Transverse colon (tissue), 4 donors: ENCODE data around the gene ATPAF2.

Experiments
- EP300 ChIP-seq: sonication (generic); formaldehyde crosslinking; IDR thresholded peaks from one replicate; pipeline ENCODE4 v1.6.1; 2017; ENCODE audit warnings: antibody characterized with exemption, low read depth
- POLR2A ChIP-seq: fragments of 450-650 bp; IDR thresholded peaks from one replicate; pipeline ENCODE4 v1.6.1; 2016; ENCODE audit warnings: antibody characterized with exemption, mild to moderate bottlenecking, moderate library complexity
- POLR2AphosphoS5 ChIP-seq, 3 donors: sonication (generic); formaldehyde crosslinking; IDR thresholded peaks; one replicate each; pipeline ENCODE4 v1.6.1; 2016; ENCODE audit warnings: antibody characterized with exemption in 3 of 3
- TF ChIP-seq, protein P1 (sequence below), 5 experiments: fragments of 200-600 bp in 3 of 5; fragments of 450-650 bp in 2 of 5; sonication (generic) in 3 of 5; IDR thresholded peaks; 1 replicate in 2 of 5; 2 replicates in 3 of 5; pipeline ENCODE4 v1.5.1; 2016 to 2017; ENCODE audit warnings: antibody characterized with exemption in 5 of 5, inconsistent platforms in 3 of 5, mild to moderate bottlenecking in 2 of 5, moderate library complexity in 1 of 5

DNA sequence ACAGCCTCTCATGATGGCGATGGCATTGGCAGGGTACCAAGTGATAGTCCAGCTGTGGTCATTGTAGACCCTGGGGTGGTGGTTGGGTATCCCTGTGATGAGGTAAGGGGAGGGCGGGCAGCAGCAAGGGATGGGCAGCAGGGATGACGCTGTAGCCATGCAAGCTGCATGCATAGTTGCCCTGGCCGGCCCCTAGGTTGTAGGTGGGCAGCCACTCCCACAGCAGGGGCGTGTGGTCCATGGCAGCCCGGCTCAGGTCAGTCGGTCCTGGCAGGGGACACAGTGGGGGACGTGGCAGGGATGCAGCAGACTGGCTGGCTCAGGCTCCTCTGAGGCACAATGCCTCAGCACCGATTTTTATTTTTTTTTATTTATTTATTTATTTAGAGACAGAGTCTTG is 57.6 kb downstream of the ATPAF2 start:
- TF ChIP-seq, protein P1, sequence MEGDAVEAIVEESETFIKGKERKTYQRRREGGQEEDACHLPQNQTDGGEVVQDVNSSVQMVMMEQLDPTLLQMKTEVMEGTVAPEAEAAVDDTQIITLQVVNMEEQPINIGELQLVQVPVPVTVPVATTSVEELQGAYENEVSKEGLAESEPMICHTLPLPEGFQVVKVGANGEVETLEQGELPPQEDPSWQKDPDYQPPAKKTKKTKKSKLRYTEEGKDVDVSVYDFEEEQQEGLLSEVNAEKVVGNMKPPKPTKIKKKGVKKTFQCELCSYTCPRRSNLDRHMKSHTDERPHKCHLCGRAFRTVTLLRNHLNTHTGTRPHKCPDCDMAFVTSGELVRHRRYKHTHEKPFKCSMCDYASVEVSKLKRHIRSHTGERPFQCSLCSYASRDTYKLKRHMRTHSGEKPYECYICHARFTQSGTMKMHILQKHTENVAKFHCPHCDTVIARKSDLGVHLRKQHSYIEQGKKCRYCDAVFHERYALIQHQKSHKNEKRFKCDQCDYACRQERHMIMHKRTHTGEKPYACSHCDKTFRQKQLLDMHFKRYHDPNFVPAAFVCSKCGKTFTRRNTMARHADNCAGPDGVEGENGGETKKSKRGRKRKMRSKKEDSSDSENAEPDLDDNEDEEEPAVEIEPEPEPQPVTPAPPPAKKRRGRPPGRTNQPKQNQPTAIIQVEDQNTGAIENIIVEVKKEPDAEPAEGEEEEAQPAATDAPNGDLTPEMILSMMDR (IDR thresholded peaks at IDR 0.05), result no peak
- TF ChIP-seq EP300 (no peak), POLR2A (no peak), POLR2AphosphoS5 (IDR thresholded peaks at IDR 0.05) (no peak)
